HEK293 (cell line): ENCODE data around the gene BABAM1.

ENCODE experiments used
- CTCF ChIA-PET: fragments of 350-600 bp; formaldehyde crosslinking; extraction: SDS; loops from one replicate; lab custom pipeline; 2021; ENCODE audit warnings: antibody characterized with exemption; lab: Yijun Ruan, JAX
- POLR2A ChIA-PET: fragments of 300-600 bp; formaldehyde crosslinking; extraction: SDS; loops from one replicate; lab custom pipeline; 2020; ENCODE audit warnings: antibody characterized with exemption, inconsistent platforms; lab: Yijun Ruan, JAX
- H3K27ac ChIP-seq: fragments of 200-500 bp; sonication (Bioruptor generic); 2 replicates; pipeline ENCODE4 v1.5.1; 2014; ENCODE audit warnings: low read depth, low read length, control low read depth, inconsistent platforms; ENCODE audit errors: extremely low read depth
- H3K36me3 ChIP-seq, 2 experiments: fragments of 200-500 bp in 1 of 2; sonication (Bioruptor generic) in 1 of 2; 1 replicate in 1 of 2; 2 replicates in 1 of 2; pipeline ENCODE4 v1.5.1; 2014 to 2017; ENCODE audit warnings: inconsistent platforms in 2 of 2, low read length in 2 of 2; ENCODE audit not compliant: control insufficient read depth in 2 of 2, insufficient read depth in 1 of 2
- H3K4me1 ChIP-seq: fragments of 200-500 bp; sonication (Bioruptor generic); 2 replicates; pipeline ENCODE4 v1.5.1; 2014; ENCODE audit warnings: mild to moderate bottlenecking, low read length, inconsistent platforms; ENCODE audit not compliant: control insufficient read depth, insufficient read depth
- H3K4me3 ChIP-seq: 2 replicates; pipeline ENCODE4 v1.5.1; 2011; ENCODE audit warnings: low read depth, mild to moderate bottlenecking, control low read depth, low read length, moderate library complexity
- H3K9me3 ChIP-seq: fragments of 200-500 bp; sonication (Bioruptor generic); 2 replicates; pipeline ENCODE4 v1.5.1; 2014; ENCODE audit warnings: low read depth, low read length, inconsistent platforms; ENCODE audit not compliant: control insufficient read depth, insufficient read depth
- BCL11A ChIP-seq: fragments of 450-650 bp; formaldehyde crosslinking; IDR thresholded peaks from 2 replicates; pipeline ENCODE4 v1.5.1; 2016; ENCODE audit warnings: low read depth, missing biosample characterization, missing genetic modification characterization
- KLF16 ChIP-seq: fragments of 450-650 bp; formaldehyde crosslinking; IDR thresholded peaks from 2 replicates; pipeline ENCODE4 v1.5.1; 2017; ENCODE audit warnings: missing biosample characterization, missing genetic modification characterization
- SP3 ChIP-seq: fragments of 450-650 bp; formaldehyde crosslinking; IDR thresholded peaks from 2 replicates; pipeline ENCODE4 v1.5.1; 2016; ENCODE audit warnings: missing biosample characterization, missing genetic modification characterization
- SP7 ChIP-seq: fragments of 450-650 bp; formaldehyde crosslinking; IDR thresholded peaks from 2 replicates; pipeline ENCODE4 v1.5.1; 2016; ENCODE audit warnings: missing biosample characterization, missing genetic modification characterization
- TCF7L2 ChIP-seq: IDR thresholded peaks from 2 replicates; pipeline ENCODE4 v1.6.1; 2011; ENCODE audit warnings: low read depth, mild to moderate bottlenecking, inconsistent platforms, low read length, moderate library complexity, borderline replicate concordance
- ZNF138 ChIP-seq: fragments of 450-650 bp; formaldehyde crosslinking; IDR thresholded peaks from 2 replicates; pipeline ENCODE4 v1.5.1; 2016; ENCODE audit warnings: missing biosample characterization, missing genetic modification characterization, borderline replicate concordance
- ZNF140 ChIP-seq: fragments of 450-650 bp; formaldehyde crosslinking; IDR thresholded peaks from 2 replicates; pipeline ENCODE4 v1.5.1; 2016; ENCODE audit warnings: missing biosample characterization, missing genetic modification characterization
- ZNF223 ChIP-seq: fragments of 450-650 bp; formaldehyde crosslinking; IDR thresholded peaks from 2 replicates; pipeline ENCODE4 v1.5.1; 2016; ENCODE audit warnings: missing biosample characterization, missing genetic modification characterization
- ZNF571 ChIP-seq: fragments of 450-650 bp; formaldehyde crosslinking; IDR thresholded peaks from 2 replicates; pipeline ENCODE4 v1.5.0; 2017; ENCODE audit warnings: missing biosample characterization, missing genetic modification characterization
- ZNF585B ChIP-seq: fragments of 450-650 bp; formaldehyde crosslinking; IDR thresholded peaks from 2 replicates; pipeline ENCODE4 v1.5.1; 2016; ENCODE audit warnings: missing biosample characterization, missing genetic modification characterization
- ZNF610 ChIP-seq: fragments of 450-650 bp; formaldehyde crosslinking; IDR thresholded peaks from 2 replicates; pipeline ENCODE4 v1.5.1; 2016; ENCODE audit warnings: missing biosample characterization, missing genetic modification characterization, borderline replicate concordance
- ZNF624 ChIP-seq: fragments of 450-650 bp; formaldehyde crosslinking; IDR thresholded peaks from 2 replicates; pipeline ENCODE4 v1.5.1; 2017; ENCODE audit warnings: missing biosample characterization, missing genetic modification characterization
- ZNF654 ChIP-seq: fragments of 450-650 bp; formaldehyde crosslinking; IDR thresholded peaks from 2 replicates; pipeline ENCODE4 v1.5.1; 2016; ENCODE audit warnings: low read depth, missing biosample characterization, missing genetic modification characterization
- ZNF664 ChIP-seq: fragments of 450-650 bp; formaldehyde crosslinking; IDR thresholded peaks from 2 replicates; pipeline ENCODE4 v1.5.1; 2016; ENCODE audit warnings: missing biosample characterization, missing genetic modification characterization
- TF ChIP-seq, protein P1 (sequence below): fragments of 450-650 bp; formaldehyde crosslinking; IDR thresholded peaks from 2 replicates; pipeline ENCODE4 v1.5.1; 2016; ENCODE audit warnings: missing biosample characterization, missing genetic modification characterization
- TF ChIP-seq, protein P2 (sequence below): fragments of 450-650 bp; formaldehyde crosslinking; IDR thresholded peaks from 2 replicates; pipeline ENCODE4 v1.5.1; 2016; ENCODE audit warnings: missing biosample characterization, missing genetic modification characterization
- TF ChIP-seq, protein P3 (sequence below): sonication (generic); formaldehyde crosslinking; IDR thresholded peaks from 2 replicates; pipeline ENCODE4 v1.8.1; 2022; ENCODE audit warnings: mild to moderate bottlenecking, moderate library complexity, missing genetic modification reagents
- TF ChIP-seq, protein P4 (sequence below): fragments of 450-650 bp; formaldehyde crosslinking; IDR thresholded peaks from 2 replicates; pipeline ENCODE4 v1.5.1; 2016; ENCODE audit warnings: missing biosample characterization, missing genetic modification characterization
- TF ChIP-seq, protein P5 (sequence below): fragments of 450-650 bp; formaldehyde crosslinking; IDR thresholded peaks from 2 replicates; pipeline ENCODE4 v1.5.1; 2016; ENCODE audit warnings: missing biosample characterization, missing genetic modification characterization

Gene BABAM1

DNA sequence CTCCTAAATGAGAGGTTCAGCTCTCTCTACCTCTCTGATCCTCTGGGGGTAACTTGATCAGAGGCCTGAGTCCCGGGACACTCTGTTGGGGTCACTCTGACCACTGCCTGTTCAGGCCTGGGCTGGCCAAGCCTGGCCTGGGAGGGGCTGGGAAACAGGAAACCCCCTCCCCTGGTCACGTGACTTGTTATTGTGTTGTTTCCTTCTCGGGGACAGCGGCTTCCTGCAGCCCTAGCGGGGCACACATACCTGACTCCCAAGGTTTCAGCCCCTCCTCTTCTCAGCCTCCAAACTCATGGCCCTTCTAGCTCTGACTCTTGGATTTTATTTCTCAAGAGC is 2.6 kb upstream of the BABAM1 start, which contains the start of gene USHBP1:
TSS of gene USHBP1 (minus strand) at position 105 of the 339 bp plus-strand sequence. CDS start 446 bp downstream, outside the sequence.
- Histone ChIP-seq H3K4me3 (no peak within 1 kb of the TSS), H3K36me3 (peaks cover 4 to 5% of the 10 kb centered on the region in 2 experiments; a peak in 2 of 3 replicates), H3K4me1 (no peaks in the 10 kb centered on the region), H3K27ac (no peak within 1 kb of the TSS), H3K9me3 (no peaks in the 10 kb centered on the region)
- ChIA-PET POLR2A (interaction anchor here (1.0 kb wide), 1 partner anchor 49 kb away, joined by 3 read pairs; the partner anchor contains the start of gene USE1), CTCF (interaction anchor here (0.6 to 5.5 kb wide), 5 partner anchors 8 to 71 kb away, joined by 3 to 37 read pairs (median 5); partner anchors contain the start of genes ANKLE1 and USE1)
- TF ChIP-seq SP7 (tag by site-specific recombination) (no peak), ZNF585B (tag by site-specific recombination) (no peak)

DNA sequence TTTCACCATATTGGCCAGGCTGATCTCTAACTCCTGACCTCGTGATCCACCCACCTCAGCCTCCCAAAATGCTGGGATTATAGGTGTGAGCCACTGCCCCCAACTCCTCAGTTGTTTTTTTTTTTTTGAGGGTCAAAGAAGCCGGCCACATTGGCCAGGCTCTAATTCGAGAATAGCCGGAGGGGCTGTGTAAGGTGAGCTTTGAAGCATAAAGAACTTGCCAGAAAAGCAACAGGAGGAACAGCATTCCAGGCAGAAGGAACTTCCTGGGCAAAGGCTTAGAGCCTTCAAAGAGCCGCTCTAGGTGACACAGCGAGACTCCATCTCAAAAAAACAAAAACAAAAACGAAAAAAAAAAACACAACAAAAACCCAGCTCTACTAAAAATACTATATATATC is 1.2 kb upstream of the BABAM1 start:
- ChIA-PET CTCF (interaction anchor here (1.1 to 5.5 kb wide), 4 partner anchors 7 to 31 kb away, joined by 3 to 37 read pairs (median 6); partner anchors contain the start of gene ANKLE1), POLR2A (interaction anchor here (0.6 to 2.5 kb wide), 5 partner anchors 29 to 725 kb away, joined by 3 to 16 read pairs (median 5); partner anchors contain the start of genes MRPL34 and OCEL1)
- Histone ChIP-seq H3K4me1 (no peaks in the 10 kb centered on the region), H3K36me3 (peaks cover 6 to 12% of the 10 kb centered on the region in 2 experiments; a peak in 2 of 3 replicates), H3K9me3 (no peaks in the 10 kb centered on the region), H3K4me3 (no peak overlapping the region), H3K27ac (no peak overlapping the region)
- no peak for TF ChIP-seq ZNF571
- TF ChIP-seq, protein P1, sequence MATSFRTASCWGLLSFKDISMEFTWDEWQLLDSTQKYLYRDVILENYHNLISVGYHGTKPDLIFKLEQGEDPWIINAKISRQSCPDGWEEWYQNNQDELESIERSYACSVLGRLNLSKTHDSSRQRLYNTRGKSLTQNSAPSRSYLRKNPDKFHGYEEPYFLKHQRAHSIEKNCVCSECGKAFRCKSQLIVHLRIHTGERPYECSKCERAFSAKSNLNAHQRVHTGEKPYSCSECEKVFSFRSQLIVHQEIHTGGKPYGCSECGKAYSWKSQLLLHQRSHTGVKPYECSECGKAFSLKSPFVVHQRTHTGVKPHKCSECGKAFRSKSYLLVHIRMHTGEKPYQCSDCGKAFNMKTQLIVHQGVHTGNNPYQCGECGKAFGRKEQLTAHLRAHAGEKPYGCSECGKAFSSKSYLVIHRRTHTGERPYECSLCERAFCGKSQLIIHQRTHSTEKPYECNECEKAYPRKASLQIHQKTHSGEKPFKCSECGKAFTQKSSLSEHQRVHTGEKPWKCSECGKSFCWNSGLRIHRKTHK (tag by site-specific recombination), result no peak
- no peak for TF ChIP-seq KLF16 (tag by site-specific recombination)
- TF ChIP-seq, protein P2, sequence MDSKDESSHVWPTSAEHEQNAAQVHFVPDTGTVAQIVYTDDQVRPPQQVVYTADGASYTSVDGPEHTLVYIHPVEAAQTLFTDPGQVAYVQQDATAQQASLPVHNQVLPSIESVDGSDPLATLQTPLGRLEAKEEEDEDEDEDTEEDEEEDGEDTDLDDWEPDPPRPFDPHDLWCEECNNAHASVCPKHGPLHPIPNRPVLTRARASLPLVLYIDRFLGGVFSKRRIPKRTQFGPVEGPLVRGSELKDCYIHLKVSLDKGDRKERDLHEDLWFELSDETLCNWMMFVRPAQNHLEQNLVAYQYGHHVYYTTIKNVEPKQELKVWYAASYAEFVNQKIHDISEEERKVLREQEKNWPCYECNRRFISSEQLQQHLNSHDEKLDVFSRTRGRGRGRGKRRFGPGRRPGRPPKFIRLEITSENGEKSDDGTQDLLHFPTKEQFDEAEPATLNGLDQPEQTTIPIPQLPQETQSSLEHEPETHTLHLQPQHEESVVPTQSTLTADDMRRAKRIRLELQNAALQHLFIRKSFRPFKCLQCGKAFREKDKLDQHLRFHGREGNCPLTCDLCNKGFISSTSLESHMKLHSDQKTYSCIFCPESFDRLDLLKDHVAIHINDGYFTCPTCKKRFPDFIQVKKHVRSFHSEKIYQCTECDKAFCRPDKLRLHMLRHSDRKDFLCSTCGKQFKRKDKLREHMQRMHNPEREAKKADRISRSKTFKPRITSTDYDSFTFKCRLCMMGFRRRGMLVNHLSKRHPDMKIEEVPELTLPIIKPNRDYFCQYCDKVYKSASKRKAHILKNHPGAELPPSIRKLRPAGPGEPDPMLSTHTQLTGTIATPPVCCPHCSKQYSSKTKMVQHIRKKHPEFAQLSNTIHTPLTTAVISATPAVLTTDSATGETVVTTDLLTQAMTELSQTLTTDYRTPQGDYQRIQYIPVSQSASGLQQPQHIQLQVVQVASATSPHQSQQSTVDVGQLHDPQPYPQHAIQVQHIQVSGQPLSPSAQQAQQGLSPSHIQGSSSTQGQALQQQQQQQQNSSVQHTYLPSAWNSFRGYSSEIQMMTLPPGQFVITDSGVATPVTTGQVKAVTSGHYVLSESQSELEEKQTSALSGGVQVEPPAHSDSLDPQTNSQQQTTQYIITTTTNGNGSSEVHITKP (tag by site-specific recombination), result no peak
- no peak for TF ChIP-seq SP3 (tag by site-specific recombination)
- no peak for TF ChIP-seq ZNF610 (tag by site-specific recombination)
- TF ChIP-seq TCF7L2, result no peak
- no peak for TF ChIP-seq ZNF223 (tag by site-specific recombination)
- TF ChIP-seq ZNF624 (tag by site-specific recombination), result no peak
- TF ChIP-seq ZNF664 (tag by site-specific recombination), result no peak
- no peak for TF ChIP-seq ZNF140 (tag by site-specific recombination)
- no peak for TF ChIP-seq ZNF654 (tag by site-specific recombination)
- TF ChIP-seq, protein P3, sequence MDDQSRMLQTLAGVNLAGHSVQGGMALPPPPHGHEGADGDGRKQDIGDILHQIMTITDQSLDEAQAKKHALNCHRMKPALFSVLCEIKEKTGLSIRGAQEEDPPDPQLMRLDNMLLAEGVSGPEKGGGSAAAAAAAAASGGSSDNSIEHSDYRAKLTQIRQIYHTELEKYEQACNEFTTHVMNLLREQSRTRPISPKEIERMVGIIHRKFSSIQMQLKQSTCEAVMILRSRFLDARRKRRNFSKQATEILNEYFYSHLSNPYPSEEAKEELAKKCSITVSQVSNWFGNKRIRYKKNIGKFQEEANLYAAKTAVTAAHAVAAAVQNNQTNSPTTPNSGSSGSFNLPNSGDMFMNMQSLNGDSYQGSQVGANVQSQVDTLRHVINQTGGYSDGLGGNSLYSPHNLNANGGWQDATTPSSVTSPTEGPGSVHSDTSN (CRISPR knock-in tag), result no peak
- no peak for TF ChIP-seq ZNF138 (tag by site-specific recombination)
- TF ChIP-seq, protein P4, sequence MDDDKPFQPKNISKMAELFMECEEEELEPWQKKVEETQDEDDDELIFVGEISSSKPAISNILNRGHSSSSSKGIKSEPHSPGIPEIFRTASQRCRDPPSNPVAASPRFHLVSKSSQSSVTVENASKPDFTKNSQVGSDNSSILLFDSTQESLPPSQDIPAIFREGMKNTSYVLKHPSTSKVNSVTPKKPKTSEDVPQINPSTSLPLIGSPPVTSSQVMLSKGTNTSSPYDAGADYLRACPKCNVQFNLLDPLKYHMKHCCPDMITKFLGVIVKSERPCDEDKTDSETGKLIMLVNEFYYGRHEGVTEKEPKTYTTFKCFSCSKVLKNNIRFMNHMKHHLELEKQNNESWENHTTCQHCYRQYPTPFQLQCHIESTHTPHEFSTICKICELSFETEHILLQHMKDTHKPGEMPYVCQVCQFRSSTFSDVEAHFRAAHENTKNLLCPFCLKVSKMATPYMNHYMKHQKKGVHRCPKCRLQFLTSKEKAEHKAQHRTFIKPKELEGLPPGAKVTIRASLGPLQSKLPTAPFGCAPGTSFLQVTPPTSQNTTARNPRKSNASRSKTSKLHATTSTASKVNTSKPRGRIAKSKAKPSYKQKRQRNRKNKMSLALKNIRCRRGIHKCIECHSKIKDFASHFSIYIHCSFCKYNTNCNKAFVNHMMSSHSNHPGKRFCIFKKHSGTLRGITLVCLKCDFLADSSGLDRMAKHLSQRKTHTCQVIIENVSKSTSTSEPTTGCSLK (tag by site-specific recombination), result no peak
- TF ChIP-seq, protein P5, sequence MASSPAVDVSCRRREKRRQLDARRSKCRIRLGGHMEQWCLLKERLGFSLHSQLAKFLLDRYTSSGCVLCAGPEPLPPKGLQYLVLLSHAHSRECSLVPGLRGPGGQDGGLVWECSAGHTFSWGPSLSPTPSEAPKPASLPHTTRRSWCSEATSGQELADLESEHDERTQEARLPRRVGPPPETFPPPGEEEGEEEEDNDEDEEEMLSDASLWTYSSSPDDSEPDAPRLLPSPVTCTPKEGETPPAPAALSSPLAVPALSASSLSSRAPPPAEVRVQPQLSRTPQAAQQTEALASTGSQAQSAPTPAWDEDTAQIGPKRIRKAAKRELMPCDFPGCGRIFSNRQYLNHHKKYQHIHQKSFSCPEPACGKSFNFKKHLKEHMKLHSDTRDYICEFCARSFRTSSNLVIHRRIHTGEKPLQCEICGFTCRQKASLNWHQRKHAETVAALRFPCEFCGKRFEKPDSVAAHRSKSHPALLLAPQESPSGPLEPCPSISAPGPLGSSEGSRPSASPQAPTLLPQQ (tag by site-specific recombination), result no peak
- no peak for TF ChIP-seq BCL11A (tag by site-specific recombination)
- TF ChIP-seq SP7 (tag by site-specific recombination), result no peak
